C1 segment of cervical spinal cord (tissue), 14 donors: Measurements from ENCODE around the gene RNU7-1.
"Not testable (repeated sequence)": the region's sequence is repeated elsewhere in the genome, so short reads cannot be mapped to it uniquely, and the experiment has no call there.

Experiments used
- DNase-seq, 14 donors: peaks; one replicate each; lab custom pipeline; 2025; lab: John Stamatoyannopoulos, UW

RNU7-1 gene

DNA sequence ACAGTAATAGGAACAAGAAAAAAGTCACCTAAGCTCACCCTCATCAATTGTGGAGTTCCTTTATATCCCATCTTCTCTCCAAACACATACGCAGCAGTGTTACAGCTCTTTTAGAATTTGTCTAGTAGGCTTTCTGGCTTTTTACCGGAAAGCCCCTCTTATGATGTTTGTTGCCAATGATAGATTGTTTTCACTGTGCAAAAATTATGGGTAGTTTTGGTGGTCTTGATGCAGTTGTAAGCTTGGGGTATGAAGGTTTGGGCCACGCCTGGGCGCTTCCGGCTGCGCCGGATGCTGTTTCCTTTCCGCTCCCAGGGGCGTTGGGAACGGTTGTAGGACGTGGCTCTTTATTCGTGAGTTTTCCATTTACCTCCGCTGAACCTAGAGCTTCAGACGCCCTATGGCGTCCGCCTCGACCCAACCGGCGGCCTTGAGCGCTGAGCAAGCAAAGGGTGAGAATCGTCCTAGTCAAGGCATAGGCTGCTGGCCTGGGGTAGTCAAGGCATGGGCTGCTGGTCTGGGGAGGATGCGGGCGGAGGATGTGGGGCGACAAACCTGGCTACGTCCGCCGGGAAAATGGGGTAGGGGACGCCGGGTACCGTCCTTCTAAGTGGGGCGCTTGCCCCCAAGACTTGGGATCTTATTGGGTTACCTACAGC lies at the start of gene RNU7-1, which contains the start of gene C12orf57:
Gene RNU7-1, plus strand, starts transcription at position 95 of the 659 bp plus-strand sequence.
Gene C12orf57, plus strand, starts transcription at position 301 of the 659 bp plus-strand sequence. Its CDS starts 100 bp downstream, at position 401.
- peak in 12 of 14 donors; percentile 49 to 96 (median 70) for DNase-seq

DNA sequence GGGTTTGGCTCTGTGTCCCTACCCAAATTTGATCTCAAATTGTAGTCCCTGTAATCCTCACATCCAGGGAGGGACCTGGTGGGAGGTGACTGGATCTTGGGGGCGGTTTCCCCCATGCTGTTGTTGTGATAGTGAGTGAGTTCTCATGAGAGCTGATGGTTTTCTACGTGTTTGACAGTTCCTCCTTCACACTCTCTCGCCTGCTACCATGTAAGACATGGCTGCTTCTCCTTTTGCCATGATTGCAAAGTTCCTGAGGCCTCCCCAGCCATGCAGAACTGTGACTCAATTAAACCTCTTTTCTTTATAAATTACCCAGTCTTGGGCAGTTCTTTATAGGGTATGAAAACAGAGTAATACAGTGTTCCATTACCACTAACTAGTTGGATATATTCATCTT lies 49.3 kb upstream of the RNU7-1 start:
- DNase-seq: no peak

- peak in 1 of 14 donors; percentile 92 for DNase-seq
Measured at GRCh38 chr12:6896846-6897435, 46.7 kb upstream of the RNU7-1 start.

DNA sequence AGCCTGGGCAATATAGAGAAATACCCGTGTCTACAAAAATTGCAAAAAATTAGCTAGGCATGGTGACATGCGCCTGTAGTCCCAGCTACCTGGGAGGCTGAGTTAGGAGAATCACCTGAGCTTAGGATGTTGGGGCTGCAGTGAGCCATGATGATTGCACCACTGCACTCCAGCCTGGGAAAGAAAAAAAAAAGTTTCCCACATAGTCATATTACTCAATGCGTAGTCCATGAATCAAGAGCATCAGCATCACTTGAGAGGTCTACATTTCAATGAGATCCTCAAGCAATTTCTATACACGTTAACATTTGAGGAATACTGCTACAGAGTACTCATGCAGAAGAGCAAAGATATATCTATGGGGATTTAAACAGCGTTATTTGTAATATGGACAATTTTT lies 44.2 kb upstream of the RNU7-1 start:
- DNase-seq: no peak

- peak in 9 of 14 donors; percentile 12 to 60 (median 30) for DNase-seq
Measured at GRCh38 chr12:6899837-6900519, 43.6 kb upstream of the RNU7-1 start.

GRCh38 chr12:6902448-6902847 lies 41.2 kb upstream of the RNU7-1 start:
- DNase-seq: peak in 1 of 14 donors; percentile 67

DNA sequence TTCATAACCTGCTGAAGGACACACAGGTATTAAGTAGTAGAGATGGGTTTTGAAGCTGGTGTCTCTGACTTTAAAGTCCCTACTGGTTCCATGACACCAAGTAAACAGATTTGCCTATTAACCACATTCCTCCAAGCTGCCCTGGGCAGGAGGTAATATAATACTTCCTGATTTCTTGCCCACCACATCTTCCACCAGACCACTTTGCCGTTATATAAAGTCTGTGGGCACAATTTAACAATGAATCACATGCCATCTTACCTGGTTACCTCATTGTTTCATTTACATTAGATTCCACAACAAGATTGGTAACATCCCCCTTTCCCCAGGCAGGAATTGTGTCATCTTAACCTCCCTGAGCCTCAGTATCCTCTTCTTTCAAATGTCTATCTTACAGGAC lies 39.9 kb upstream of the RNU7-1 start:
- DNase-seq: no peak

DNA sequence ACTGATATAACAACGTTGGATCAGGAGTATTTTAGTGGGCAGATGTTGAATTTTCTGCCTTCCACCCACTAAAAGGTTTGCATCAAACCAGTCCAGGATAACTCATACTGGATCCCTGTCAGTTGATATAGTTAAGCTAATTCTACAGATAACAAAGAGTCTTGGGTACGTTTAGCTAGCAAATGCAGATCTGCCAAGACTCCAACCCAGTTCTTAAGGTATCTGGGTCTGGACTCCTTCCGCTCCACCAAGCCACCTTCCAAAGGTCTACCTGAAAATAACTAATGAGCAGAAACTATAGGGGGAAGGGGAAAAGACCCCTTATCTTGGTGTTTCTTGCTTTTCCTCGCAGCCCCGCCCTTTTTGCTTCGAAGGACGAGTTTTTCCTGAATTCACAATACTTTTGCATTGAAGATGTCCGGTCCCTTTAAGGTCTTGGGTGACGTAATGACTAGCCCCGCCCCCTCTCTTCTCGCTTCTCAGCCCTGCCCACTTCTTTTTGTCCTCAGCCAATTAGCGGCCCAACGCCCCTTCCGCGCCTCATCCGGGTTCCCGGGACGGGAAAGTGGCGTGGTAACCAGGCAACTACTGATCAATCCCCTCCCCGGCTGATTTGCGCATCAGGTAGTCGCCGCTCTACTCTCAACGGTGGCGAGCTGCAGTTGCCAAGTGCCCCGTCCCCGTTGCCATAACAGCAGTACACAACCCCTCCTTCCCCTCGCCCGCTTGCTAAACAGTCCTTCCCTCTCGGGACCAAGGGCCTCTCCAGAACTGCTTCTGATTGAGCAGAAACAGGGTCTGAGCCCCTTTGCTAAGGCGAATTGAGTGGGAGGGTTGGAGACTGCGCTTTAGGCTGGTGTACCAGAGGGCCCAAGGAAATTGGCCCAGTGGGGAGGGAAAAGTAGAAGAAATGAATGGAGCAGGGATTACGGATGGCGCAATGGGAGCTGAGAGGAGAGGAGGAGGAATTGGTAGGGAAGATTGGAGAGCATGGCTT lies 39.0 kb upstream of the RNU7-1 start, which contains the start of gene LRRC23:
Gene LRRC23, plus strand, starts transcription at position 543 of the 997 bp plus-strand sequence. CDS start 812 bp downstream, outside the sequence.
- DNase-seq: peak; percentile 80 to 97 (median 94)

- no peak for DNase-seq
Measured at GRCh38 chr12:6905414-6906040, 38.1 kb upstream of the RNU7-1 start.

DNA sequence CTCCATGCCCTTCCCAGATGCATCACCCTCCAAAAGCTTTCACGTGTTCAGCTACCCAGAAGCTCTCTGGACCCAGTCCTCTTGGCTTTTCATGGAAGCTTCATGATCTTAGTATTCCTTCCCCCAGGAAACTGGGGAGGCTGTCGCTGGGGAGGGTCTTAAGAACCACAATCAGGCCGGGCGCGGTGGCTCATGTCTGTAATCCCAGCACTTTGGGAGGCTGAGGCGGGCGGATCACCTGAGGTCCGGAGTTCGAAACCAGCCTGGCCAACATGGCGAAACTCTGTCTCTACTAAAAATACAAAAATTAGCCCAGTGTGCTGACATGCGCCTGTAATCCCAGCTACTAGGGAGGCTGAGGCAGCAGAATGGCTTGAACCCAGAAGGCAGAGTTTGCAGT lies 35.5 kb upstream of the RNU7-1 start:
- DNase-seq: not testable (repeated sequence)

DNA sequence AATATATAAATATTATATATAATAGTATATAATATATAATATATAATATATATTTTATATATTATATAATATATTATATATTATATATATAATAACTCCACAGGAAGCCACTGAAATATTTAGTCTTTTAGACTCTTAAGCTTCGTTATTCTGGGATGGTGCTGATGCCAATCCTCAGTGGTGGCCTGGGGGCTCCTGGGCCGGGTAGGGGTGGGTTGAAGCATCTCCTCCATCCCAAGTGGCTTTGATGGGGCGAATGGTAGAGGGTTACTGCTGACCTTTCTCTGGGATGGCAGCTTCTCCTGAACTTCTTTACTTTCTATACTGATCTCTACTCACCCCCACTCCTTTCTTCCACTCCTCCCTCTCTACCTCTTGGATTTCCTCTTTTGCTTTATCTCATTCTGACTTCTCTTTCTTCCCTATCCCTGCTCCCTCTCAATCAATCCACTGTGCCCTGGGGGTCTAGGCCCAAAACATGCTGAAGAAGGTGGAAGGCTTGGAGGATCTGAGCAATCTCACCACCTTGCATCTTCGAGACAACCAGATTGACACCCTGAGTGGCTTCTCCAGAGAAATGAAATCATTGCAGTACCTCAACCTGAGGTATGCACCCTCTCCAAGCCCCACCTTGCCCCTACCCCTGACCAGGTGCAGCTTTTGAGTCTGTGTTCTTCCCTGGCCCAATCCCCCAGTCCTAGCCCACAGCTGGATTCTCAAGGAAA lies 34.0 kb upstream of the RNU7-1 start:
- DNase-seq: no peak

GRCh38 chr12:6912164-6912935 lies 31.3 kb upstream of the RNU7-1 start:
- DNase-seq: no peak

GRCh38 chr12:6914246-6914946 lies 29.2 kb upstream of the RNU7-1 start, which contains the start of gene ENO2:
Gene ENO2 (plus strand): TSS chr12:6914580. CDS start chr12:6915833, 1,253 bp downstream.
- DNase-seq: peak in 12 of 14 donors; percentile 44 to 92 (median 69)

DNA sequence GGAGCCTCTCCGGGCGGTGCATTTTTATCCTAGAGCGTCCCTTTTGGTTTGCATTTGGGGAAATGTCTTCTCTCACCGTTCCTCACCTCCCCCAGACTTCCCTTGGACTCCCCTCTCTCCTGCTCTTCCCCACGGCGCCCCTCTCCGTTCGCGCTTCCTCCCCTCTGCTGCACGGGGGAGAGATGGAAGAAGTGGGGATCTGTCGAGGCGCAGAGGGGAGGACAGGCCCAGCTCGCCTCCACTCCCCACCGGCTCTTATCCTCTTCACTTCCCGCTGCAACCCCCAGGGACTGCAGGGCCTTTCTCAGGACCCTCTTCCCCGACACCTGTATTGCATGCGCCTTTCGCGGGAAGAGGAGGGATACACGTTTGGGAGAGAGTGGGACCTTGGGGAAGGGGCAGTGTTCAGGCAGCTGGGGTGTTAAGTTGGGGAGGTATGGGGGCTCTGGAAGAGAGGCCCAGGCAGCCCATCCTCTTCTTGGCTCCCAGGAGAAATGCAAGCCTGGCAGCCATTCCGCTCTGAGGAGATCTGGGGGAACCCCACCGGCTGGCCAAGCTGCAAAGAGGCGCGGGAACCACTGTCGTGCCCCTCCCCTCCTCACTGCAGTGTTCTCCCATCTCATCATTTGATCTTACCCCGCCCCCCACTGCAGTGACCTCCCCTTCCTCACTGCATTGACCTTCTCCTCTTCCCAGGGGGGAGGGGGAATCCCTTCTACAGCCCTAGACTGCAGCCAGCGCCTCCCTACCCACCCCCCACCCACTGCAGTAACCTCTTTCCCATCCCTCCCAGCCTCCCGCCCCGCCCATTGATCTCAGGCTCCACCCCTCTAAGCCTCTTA lies 28.4 kb upstream of the RNU7-1 start:
- DNase-seq: peak in 1 of 14 donors; percentile 47

DNA sequence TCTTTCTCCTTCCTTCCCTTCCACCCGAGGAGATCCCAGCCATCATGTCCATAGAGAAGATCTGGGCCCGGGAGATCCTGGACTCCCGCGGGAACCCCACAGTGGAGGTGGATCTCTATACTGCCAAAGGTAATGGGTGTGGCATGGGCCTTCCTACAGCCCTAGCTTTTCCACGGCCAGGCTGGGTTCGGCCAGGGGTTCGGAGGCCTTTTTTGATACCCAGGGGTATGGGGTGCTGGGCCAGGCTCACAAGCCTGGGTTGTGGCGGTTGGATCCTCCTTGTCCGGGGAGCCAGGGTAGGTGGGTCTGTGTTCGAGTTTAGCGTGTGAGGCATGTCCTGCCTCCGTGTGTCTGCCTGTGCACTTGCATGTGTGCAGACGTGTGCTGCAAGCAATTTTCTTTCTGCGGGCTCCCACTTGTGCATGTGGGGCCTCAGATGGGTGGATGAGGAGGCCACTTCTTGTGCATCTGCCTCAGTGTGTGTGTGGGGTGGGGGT lies 27.8 kb upstream of the RNU7-1 start:
- DNase-seq: no peak

DNA sequence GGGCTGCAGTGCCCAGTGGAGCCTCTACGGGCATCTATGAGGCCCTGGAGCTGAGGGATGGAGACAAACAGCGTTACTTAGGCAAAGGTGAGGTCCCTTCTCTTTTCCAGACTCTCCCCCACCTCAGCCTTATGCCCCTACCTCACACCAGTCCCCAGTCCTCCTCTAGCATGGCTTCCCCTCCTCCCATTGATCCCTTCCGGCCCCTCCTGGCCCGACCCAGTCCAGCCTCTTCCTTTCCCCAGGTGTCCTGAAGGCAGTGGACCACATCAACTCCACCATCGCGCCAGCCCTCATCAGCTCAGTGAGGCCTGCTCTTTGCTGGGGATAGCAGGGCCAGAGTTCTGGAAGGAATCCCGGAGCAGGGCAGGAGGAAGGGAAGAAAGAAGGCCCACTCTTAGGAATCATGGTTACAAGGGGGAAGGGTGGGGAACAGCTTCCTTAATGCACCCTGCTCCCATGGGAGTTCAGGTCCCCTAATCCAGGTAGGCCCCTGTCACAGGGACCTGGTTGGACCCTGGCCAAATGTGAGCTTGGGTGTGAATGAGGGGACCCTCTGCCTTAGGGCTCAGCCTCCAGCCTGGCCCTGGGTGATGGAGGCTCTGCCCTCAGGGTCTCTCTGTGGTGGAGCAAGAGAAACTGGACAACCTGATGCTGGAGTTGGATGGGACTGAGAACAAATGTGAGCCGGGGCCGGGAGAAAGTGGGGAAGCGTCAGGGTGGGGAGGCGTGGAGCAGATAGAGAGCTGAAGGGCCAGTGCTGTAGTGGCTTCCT lies 27.0 kb upstream of the RNU7-1 start:
- no peak for DNase-seq
